ENCODE data around the gene TBL1X. TPM values are rescaled to one million over a fixed set of nuclear protein-coding genes. Genes with fewer than 3 reads are reported as not detected.
"Not testable (repeated sequence)": the region's sequence is repeated elsewhere in the genome, so short reads cannot be mapped to it uniquely, and the experiment has no call there.

TBL1X gene
- total and polyA plus RNA-seq, 2 donors (not counting 1 experiment from before 2014, with no cell fraction given), result 8.8 to 65.1 TPM

GRCh38 chrX:9473708-9474107 is 8.8 kb downstream of the TBL1X start:
- Histone ChIP-seq H3K4me3 (ENCODE audit: control extremely low read depth in 1 of 5, extremely low read depth in 1 of 5, insufficient read depth in 1 of 5, low read depth in 2 of 5, low read length in 4 of 5) (no peak overlapping the region), H2AFZ (ENCODE audit: insufficient read depth, low read depth, low read length, poor library complexity, severe bottlenecking) (no peak overlapping the region), H3K4me1 (ENCODE audit: control insufficient read depth in 2 of 2, insufficient read depth in 2 of 2, low read length in 2 of 2) (peaks cover 18 to 22% of the 10 kb centered on the region in 2 donors), H3K9me3 (ENCODE audit: control extremely low read depth in 1 of 3, control insufficient read depth in 2 of 3, insufficient read depth in 1 of 3, low read length in 2 of 3) (no peaks in the 10 kb centered on the region), H3K27me3 (replicated peaks in 1 of 4; ENCODE audit: control extremely low read depth in 1 of 4, control insufficient read depth in 3 of 4, insufficient read depth in 4 of 4, low read length in 3 of 4) (no peaks in the 10 kb centered on the region), H4K20me1 (ENCODE audit: control insufficient read depth, insufficient read depth, low read length, poor library complexity, severe bottlenecking) (peaks cover 14% of the 10 kb centered on the region), H3K36me3 (replicated peaks in 1 of 2; ENCODE audit: control extremely low read depth in 1 of 2, control insufficient read depth in 1 of 2, extremely low read depth in 1 of 2, insufficient read depth in 2 of 2, low read length in 1 of 2) (peaks cover 0 to 4% of the 10 kb centered on the region in 2 experiments), H3K4me2 (replicated peaks; ENCODE audit: low read depth, low read length, poor library complexity, severe bottlenecking) (no peak overlapping the region), H3K79me2 (ENCODE audit: control insufficient read depth, insufficient read depth, low read length) (peaks cover 85% of the 10 kb centered on the region), H3K27ac (ENCODE audit: low read length in 2 of 2) (no peak overlapping the region), H3K9ac (ENCODE audit: low read length) (no peak overlapping the region)
- DNase-seq (no peak), ATAC-seq (ENCODE audit: low read depth) (no peak)
- no CpG with 5 or more reads among the region's 2 CpGs for WGBS (ENCODE audit: insufficient coverage)
- intact Hi-C loops (cut with micrococcal nuclease), result no loop called here
- CTCF ChIA-PET, result no interaction called here
- POLR2A ChIA-PET, result no interaction called here
- Mint-ChIP-seq H3K9me3 (ENCODE audit: insufficient read depth) (no peaks in the 10 kb centered on the region), H3K27ac (no peak overlapping the region), H3K4me1 (peaks cover 32% of the 10 kb centered on the region), H3K4me3 (no peak overlapping the region), H3K27me3 (no peaks in the 10 kb centered on the region)
- TF ChIP-seq, protein P1, sequence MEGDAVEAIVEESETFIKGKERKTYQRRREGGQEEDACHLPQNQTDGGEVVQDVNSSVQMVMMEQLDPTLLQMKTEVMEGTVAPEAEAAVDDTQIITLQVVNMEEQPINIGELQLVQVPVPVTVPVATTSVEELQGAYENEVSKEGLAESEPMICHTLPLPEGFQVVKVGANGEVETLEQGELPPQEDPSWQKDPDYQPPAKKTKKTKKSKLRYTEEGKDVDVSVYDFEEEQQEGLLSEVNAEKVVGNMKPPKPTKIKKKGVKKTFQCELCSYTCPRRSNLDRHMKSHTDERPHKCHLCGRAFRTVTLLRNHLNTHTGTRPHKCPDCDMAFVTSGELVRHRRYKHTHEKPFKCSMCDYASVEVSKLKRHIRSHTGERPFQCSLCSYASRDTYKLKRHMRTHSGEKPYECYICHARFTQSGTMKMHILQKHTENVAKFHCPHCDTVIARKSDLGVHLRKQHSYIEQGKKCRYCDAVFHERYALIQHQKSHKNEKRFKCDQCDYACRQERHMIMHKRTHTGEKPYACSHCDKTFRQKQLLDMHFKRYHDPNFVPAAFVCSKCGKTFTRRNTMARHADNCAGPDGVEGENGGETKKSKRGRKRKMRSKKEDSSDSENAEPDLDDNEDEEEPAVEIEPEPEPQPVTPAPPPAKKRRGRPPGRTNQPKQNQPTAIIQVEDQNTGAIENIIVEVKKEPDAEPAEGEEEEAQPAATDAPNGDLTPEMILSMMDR (IDR thresholded peaks at IDR 0.05), result no peak
- TF ChIP-seq EZH2 (IDR thresholded peaks at IDR 0.05; ENCODE audit: borderline replicate concordance, insufficient read depth, low read depth, low read length, poor library complexity, severe bottlenecking), result no peak

DNA sequence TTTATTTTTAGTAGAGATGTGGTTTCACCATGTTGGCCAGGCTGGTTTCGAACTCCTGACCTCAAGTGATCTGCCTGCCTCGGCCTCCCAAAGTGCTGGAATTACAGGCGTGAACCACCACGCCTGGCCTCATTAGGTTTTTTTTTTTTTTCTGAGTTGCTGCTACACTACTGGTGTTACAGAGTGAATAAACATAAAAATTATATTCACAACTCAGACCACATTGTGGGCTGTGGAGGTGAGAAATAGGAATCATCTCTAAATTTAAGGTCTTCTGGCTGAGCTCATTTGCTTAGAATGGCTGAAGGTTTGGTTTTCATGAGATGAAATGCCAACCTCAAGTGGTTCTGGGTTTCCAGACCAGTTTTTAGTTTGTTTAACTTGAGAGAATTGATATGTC is 10.6 kb downstream of the TBL1X start:
- H3K4me3 ChIP-seq (ENCODE audit: control extremely low read depth in 1 of 5, extremely low read depth in 1 of 5, insufficient read depth in 1 of 5, low read depth in 2 of 5, low read length in 4 of 5); H3K9me3 Mint-ChIP-seq (ENCODE audit: insufficient read depth); H3K27me3 Mint-ChIP-seq; CTCF ChIA-PET; H3K27me3 ChIP-seq (replicated peaks in 1 of 4; ENCODE audit: control extremely low read depth in 1 of 4, control insufficient read depth in 3 of 4, insufficient read depth in 4 of 4, low read length in 3 of 4); POLR2A ChIA-PET; ATAC-seq (ENCODE audit: low read depth); H3K9ac ChIP-seq (ENCODE audit: low read length); intact Hi-C loops (cut with micrococcal nuclease); H2AFZ ChIP-seq (ENCODE audit: insufficient read depth, low read depth, low read length, poor library complexity, severe bottlenecking); H3K9me3 ChIP-seq (ENCODE audit: control extremely low read depth in 1 of 3, control insufficient read depth in 2 of 3, insufficient read depth in 1 of 3, low read length in 2 of 3); H3K36me3 ChIP-seq (replicated peaks in 1 of 2; ENCODE audit: control extremely low read depth in 1 of 2, control insufficient read depth in 1 of 2, extremely low read depth in 1 of 2, insufficient read depth in 2 of 2, low read length in 1 of 2); H3K4me3 Mint-ChIP-seq; H3K27ac Mint-ChIP-seq; H3K27ac ChIP-seq (ENCODE audit: low read length in 2 of 2); DNase-seq: not testable (repeated sequence)
- no CpG with 5 or more reads among the region's 4 CpGs for WGBS (ENCODE audit: insufficient coverage)
- H3K4me1 ChIP-seq (ENCODE audit: control insufficient read depth in 2 of 2, insufficient read depth in 2 of 2, low read length in 2 of 2), result peaks cover 18% of the 10 kb centered on the region in 2 donors
- peaks cover 27% of the 10 kb centered on the region for H3K4me1 Mint-ChIP-seq
- peak overlapping the region; percentile 11 for H3K4me2 ChIP-seq (replicated peaks; ENCODE audit: low read depth, low read length, poor library complexity, severe bottlenecking)
- H3K79me2 ChIP-seq (ENCODE audit: control insufficient read depth, insufficient read depth, low read length), result peaks cover 86% of the 10 kb centered on the region
- H4K20me1 ChIP-seq (ENCODE audit: control insufficient read depth, insufficient read depth, low read length, poor library complexity, severe bottlenecking), result peaks cover 11% of the 10 kb centered on the region

All from B cell (primary cell).